BJ (cell line): ENCODE results near the gene ARAP1. TPM values are rescaled to one million over a fixed set of nuclear protein-coding genes. Genes with fewer than 3 reads are reported as not detected.

ENCODE experiments used
- CTCF ChIA-PET: fragments of 350-600 bp; formaldehyde crosslinking; extraction: SDS; loops from one replicate; lab custom pipeline; 2021; ENCODE audit warnings: antibody characterized with exemption, inconsistent platforms; lab: Yijun Ruan, JAX
- POLR2A ChIA-PET: fragments of 300-600 bp; sonication (Branson Sonifier 250); formaldehyde crosslinking; extraction: SDS; loops from one replicate; lab custom pipeline; 2021; ENCODE audit warnings: antibody characterized with exemption; lab: Charles Lee
- DNase-seq: peaks from one replicate; pipeline ENCODE4 v3.0.0-alpha.2; 2011; ENCODE audit warnings: low read depth
- H3K27me3 ChIP-seq: 2 replicates; pipeline ENCODE4 v1.6.0; 2011; ENCODE audit warnings: low read length; ENCODE audit not compliant: control insufficient read depth, insufficient read depth
- H3K36me3 ChIP-seq: 2 replicates; pipeline ENCODE4 v1.5.1; 2011; ENCODE audit warnings: low read length; ENCODE audit not compliant: control insufficient read depth, insufficient read depth
- H3K4me3 ChIP-seq: 2 replicates; pipeline ENCODE4 v1.5.1; 2011; ENCODE audit warnings: low read depth, mild to moderate bottlenecking, control low read depth, low read length
- CTCF ChIP-seq: IDR thresholded peaks from 2 replicates; pipeline ENCODE4 v1.5.1; 2011; ENCODE audit warnings: low read depth, mild to moderate bottlenecking, control low read depth, inconsistent platforms, low read length, moderate library complexity; ENCODE audit not compliant: insufficient read depth
- polyA plus RNA-seq: library from polyadenylated mRNA; depleted of rRNA; stranded (reverse); fragments of >200 nt; gene quantifications from 2 replicates; pipeline ENCODE4 v1.2.3, GENCODE V29; 2011

The ARAP1 gene
- polyA plus RNA-seq, 1 experiment: 74.5 TPM

DNA sequence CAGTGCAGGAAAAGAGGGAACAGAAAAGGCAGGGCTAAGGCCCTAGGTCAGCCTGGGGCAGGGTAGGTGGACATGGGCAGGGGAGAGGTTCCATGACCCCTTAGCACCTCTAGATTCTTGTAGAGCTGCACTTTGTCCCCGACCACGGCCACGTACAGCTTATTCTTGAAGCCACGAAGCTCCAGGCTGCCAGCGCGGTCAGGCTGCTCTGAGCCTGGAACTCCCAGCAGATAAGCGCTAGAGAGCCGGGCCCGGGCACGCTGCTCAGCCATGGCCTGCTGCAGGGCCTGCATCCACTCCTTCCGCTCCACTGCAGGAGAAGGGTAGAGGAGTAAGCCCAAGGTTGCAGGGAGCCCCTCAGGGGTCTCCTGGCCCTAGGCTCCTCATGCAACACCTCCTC lies 41.9 kb downstream of the ARAP1 start:
- ChIA-PET POLR2A (no interaction called here), CTCF (interaction anchor here (2.5 kb wide), 1 partner anchor 26 kb away, joined by 9 read pairs; no protein-coding TSS in a partner anchor)
- no peak for TF ChIP-seq CTCF
- Histone ChIP-seq H3K36me3 (peaks cover 45% of the 10 kb centered on the region), H3K27me3 (no peaks in the 10 kb centered on the region), H3K4me3 (no peak overlapping the region)
- DNase-seq: no peak

- peaks cover 45% of the 10 kb centered on the region for H3K36me3 ChIP-seq
- no peak for DNase-seq
- ChIA-PET CTCF (interaction anchor here (0.6 to 2.5 kb wide), 4 partner anchors 25 to 132 kb away, joined by 3 to 9 read pairs (median 4); partner anchors contain the start of gene STARD10), POLR2A (no interaction called here)
- no peak overlapping the region for H3K4me3 ChIP-seq
- H3K27me3 ChIP-seq: no peaks in the 10 kb centered on the region
- TF ChIP-seq CTCF: no peak
Measured at GRCh38 chr11:72709478-72710238, 42.5 kb downstream of the ARAP1 start.

DNA sequence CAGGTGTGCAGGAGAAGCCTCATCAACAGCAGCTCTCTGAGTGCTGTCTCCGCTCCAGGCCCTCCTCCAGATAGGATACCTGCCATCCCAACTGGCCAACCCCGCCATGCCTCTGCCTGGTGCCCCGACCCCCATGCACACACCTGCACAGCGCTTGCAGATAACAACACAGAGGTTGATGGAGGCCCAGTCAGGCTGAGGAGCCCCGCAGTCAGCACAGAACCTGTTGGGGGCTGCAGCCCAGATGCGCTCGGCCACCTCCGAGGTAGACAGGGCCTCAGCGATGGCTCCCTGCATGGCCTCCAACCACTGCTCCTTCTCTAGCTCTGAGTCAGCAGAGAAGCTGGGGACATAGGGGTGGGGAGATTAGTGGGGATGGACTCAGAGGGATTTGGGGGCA lies 45.2 kb downstream of the ARAP1 start:
- DNase-seq: no peak
- ChIA-PET POLR2A (no interaction called here), CTCF (interaction anchor here (1.0 to 1.8 kb wide), 2 partner anchors 18 to 23 kb away, joined by 3 to 4 read pairs; no protein-coding TSS in a partner anchor)
- TF ChIP-seq CTCF: no peak
- no peak overlapping the region for H3K4me3 ChIP-seq
- no peaks in the 10 kb centered on the region for H3K27me3 ChIP-seq
- peaks cover 50% of the 10 kb centered on the region for H3K36me3 ChIP-seq

DNA sequence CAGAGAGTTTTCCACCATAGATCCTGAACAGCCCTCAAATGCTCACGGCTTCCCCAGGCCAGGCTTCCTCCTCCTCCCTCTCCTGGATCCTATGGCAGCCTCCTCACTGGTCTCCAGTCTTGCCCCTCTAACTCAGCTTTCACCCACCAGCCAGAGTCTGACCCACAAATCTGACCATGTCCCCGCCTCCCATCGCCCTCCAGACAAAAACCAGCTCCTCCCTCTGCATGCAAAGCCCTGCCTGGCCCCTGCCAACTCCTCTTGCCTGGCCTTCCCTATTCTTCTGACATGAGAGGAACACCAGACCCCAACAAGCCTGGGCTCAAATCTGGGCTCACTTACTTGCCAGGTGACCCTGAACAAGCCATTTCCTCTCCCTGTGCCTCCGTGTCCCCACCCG lies 45.6 kb downstream of the ARAP1 start:
- H3K36me3 ChIP-seq: peaks cover 52% of the 10 kb centered on the region
- no peaks in the 10 kb centered on the region for H3K27me3 ChIP-seq
- H3K4me3 ChIP-seq: no peak overlapping the region
- TF ChIP-seq CTCF: no peak
- DNase-seq: no peak
- CTCF ChIA-PET: interaction anchor here (1.0 to 1.8 kb wide), 2 partner anchors 18 to 23 kb away, joined by 3 to 4 read pairs; no protein-coding TSS in a partner anchor
- POLR2A ChIA-PET: no interaction called here
